Adrenal gland (tissue), 12 donors: ENCODE measurements around the gene ZNF445. TPM values are rescaled to one million over a fixed set of nuclear protein-coding genes. Genes with fewer than 3 reads are reported as not detected.
"Not testable (repeated sequence)": the region's sequence is repeated elsewhere in the genome, so short reads cannot be mapped to it uniquely, and the experiment has no call there.

Experiments
- DNase-seq, 7 donors: peaks; one replicate each; pipeline ENCODE4 v3.0.0-alpha.2; 2019 to 2020
- H3K27ac ChIP-seq, 5 donors: fragments of 200-600 bp; sonication (generic) in 4 of 5; 1 replicate in 3 of 5; 2 replicates in 2 of 5; pipeline versions ENCODE4 v1.5.1 to v1.8.0; 2016 to 2020; ENCODE audit warnings: mild to moderate bottlenecking in 1 of 5
- H3K27me3 ChIP-seq: fragments of 200-600 bp; 2 replicates; pipeline ENCODE4 v1.8.0; 2021
- H3K36me3 ChIP-seq, 2 donors: fragments of 200-600 bp; replicated peaks in 1 of 2; 1 replicate in 1 of 2; 2 replicates in 1 of 2; pipeline versions ENCODE4 v1.5.1 to v1.8.0; 2018 to 2022
- H3K4me1 ChIP-seq, 2 donors: fragments of 200-600 bp; replicated peaks in 1 of 2; 1 replicate in 1 of 2; 2 replicates in 1 of 2; pipeline versions ENCODE4 v1.5.1 to v1.8.0; 2018 to 2021
- H3K4me3 ChIP-seq, 4 donors: fragments of 200-600 bp; sonication (generic) in 3 of 4; one replicate each; pipeline ENCODE4 v1.5.1; 2016 to 2018
- H3K9me3 ChIP-seq, 3 donors: fragments of 200-600 bp; sonication (generic) in 1 of 3; replicated peaks in 1 of 3; 1 replicate in 2 of 3; 2 replicates in 1 of 3; pipeline versions ENCODE4 v1.5.1 to v1.8.0; 2016 to 2021
- POLR2A ChIP-seq, 2 donors: fragments of 450-650 bp; IDR thresholded peaks; one replicate each; pipeline ENCODE4 v1.6.1; 2017; ENCODE audit warnings: antibody characterized with exemption in 2 of 2, mild to moderate bottlenecking in 2 of 2, moderate library complexity in 1 of 2
- WGBS, 4 donors: extraction: QIAGEN DNeasy Blood & Tissue Kit in 2 of 4; methylation state at CpG; one replicate each; pipeline versions ENCODE4 v1.1.5 to v1.1.7; 2013 to 2017; 5-methylcytosine and 5-hydroxymethylcytosine counted together
- intact Hi-C, 2 donors: fragments of 100-400 bp; cut with DNase I; formaldehyde crosslinking; loops; one replicate each; pipeline versions ENCODE4 v1.14.1 to v1.15.0; 2022 to 2023
- polyA plus RNA-seq, 3 donors: library from polyadenylated mRNA; stranded (reverse); fragments of 200-250 nt in 2 of 3; fragments of 350-450 nt in 1 of 3; fragmentation: Illumina TruSeq in 1 of 3; extraction: RNeasy Lipid Tissue Mini Kit (QIAGEN cat#74804) in 1 of 3; gene quantifications; one replicate each; pipeline ENCODE4 v1.2.3, GENCODE V29; 2013 to 2014
- total RNA-seq, 9 donors: library from RNA; depleted of rRNA in 4 of 9; stranded (reverse); fragments of >200 nt in 4 of 9; fragments of 120-200 nt in 1 of 9; fragmentation: NEBNext Ultra II Directional in 1 of 9; extraction: Animal tissue kit (Norgen Biotek cat#: 25700) in 1 of 9; gene quantifications; one replicate each; pipeline versions ENCODE4 v1.1.0 to v1.2.4, GENCODE V29; 2013 to 2023
- TF ChIP-seq, protein P1 (sequence below), 6 experiments: fragments of 450-650 bp in 4 of 6; fragments of 200-600 bp in 2 of 6; sonication (generic) in 1 of 6; IDR thresholded peaks; 1 replicate in 5 of 6; 2 replicates in 1 of 6; pipeline versions ENCODE4 v1.5.1 to v1.8.0; 2016 to 2021; ENCODE audit warnings: antibody characterized with exemption in 6 of 6, mild to moderate bottlenecking in 2 of 6, moderate library complexity in 1 of 6
- donor health status: healthy with polysubstance abuse.
- donor health status: Bipolar disorder and iron deficiency.
- donor health status: DM: yes; HTN: yes; CAD: no.
- donor health status: DM: no; HTN: no; CAD: no.
- donor health status: DM: no; HTN: no; CAD: no.
- donor health status: DM: yes; HTN: yes; CAD: no.

Gene ZNF445
- total and polyA plus RNA-seq, 12 donors, result 2.6 to 21.1 (median 8.1) TPM

DNA sequence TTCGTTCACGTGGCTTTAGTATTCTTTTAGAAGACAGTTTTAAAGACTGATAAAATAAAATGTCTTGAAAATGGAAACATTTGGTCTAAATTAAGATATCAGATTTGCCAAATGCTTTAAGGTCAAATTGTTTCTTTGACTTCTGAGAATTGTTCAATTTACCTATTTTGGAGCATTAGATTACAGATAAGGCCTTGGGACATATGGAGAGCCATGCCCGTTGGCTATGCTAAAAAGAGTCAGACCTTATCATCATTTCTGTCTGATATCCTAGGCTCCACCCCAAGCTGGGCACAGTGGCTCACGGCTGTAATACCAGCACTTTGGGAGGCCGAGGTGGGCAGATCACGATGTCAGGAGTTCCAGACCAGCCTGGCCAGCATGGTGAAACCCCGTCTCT, 13.0 kb downstream of the ZNF445 start:
- intact Hi-C loops, result no loop called here
- DNase-seq, result no peak
- Histone ChIP-seq H3K36me3 (peaks cover 0 to 11% of the 10 kb centered on the region in 2 donors), H3K4me1 (no peaks in the 10 kb centered on the region), H3K27ac (no peak overlapping the region), H3K4me3 (no peak overlapping the region), H3K27me3 (no peaks in the 10 kb centered on the region), H3K9me3 (no peaks in the 10 kb centered on the region)
- TF ChIP-seq, protein P1, sequence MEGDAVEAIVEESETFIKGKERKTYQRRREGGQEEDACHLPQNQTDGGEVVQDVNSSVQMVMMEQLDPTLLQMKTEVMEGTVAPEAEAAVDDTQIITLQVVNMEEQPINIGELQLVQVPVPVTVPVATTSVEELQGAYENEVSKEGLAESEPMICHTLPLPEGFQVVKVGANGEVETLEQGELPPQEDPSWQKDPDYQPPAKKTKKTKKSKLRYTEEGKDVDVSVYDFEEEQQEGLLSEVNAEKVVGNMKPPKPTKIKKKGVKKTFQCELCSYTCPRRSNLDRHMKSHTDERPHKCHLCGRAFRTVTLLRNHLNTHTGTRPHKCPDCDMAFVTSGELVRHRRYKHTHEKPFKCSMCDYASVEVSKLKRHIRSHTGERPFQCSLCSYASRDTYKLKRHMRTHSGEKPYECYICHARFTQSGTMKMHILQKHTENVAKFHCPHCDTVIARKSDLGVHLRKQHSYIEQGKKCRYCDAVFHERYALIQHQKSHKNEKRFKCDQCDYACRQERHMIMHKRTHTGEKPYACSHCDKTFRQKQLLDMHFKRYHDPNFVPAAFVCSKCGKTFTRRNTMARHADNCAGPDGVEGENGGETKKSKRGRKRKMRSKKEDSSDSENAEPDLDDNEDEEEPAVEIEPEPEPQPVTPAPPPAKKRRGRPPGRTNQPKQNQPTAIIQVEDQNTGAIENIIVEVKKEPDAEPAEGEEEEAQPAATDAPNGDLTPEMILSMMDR (IDR thresholded peaks at IDR 0.05), result no peak
- no peak for TF ChIP-seq POLR2A (IDR thresholded peaks at IDR 0.05)
- WGBS, 4 donors, result 92 to 96% (median 94%) methylated on average over 7 of the region's 7 CpGs

GRCh38 chr3:44460050-44460449, 17.4 kb downstream of the ZNF445 start:
- H3K4me1 ChIP-seq, H3K27me3 ChIP-seq, H3K27ac ChIP-seq, intact Hi-C loops, H3K9me3 ChIP-seq, DNase-seq, H3K4me3 ChIP-seq: not testable (repeated sequence)
- WGBS, 4 donors, result 97 to 99% (median 99%) methylated on average over 4 of the region's 4 CpGs
- H3K36me3 ChIP-seq, result peaks cover 0 to 42% of the 10 kb centered on the region in 2 donors

DNA sequence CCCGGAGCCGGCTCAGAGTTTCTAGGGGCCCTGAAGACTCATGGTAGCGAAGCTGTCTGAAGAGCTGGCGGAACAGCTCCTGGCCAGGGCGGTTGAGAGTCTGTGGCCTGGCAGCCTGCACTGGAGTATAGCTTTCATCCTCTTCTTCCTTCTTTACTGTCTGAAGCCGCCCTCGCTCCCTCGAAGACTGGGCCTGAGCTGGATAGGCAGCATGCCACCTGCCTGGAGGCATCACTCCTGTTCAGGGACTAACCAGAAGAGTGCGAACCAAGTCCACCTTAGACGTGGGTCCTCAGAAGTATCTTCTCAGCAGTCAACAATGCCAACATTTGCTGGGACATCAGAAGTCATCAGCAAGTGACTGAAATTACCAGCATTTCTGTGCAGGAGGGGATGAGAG, 22.2 kb downstream of the ZNF445 start:
- no peak for TF ChIP-seq POLR2A (IDR thresholded peaks at IDR 0.05)
- TF ChIP-seq, protein P1 (IDR thresholded peaks at IDR 0.05), result no peak
- no peaks in the 10 kb centered on the region for H3K27me3 ChIP-seq
- H3K27ac ChIP-seq, result no peak overlapping the region
- WGBS, 4 donors, result 92 to 98% (median 96%) methylated on average over 5 to 10 of the region's 10 CpGs
- H3K4me3 ChIP-seq, result no peak overlapping the region
- intact Hi-C loops, result no loop called here
- no peak for DNase-seq
- H3K9me3 ChIP-seq, result no peaks in the 10 kb centered on the region
- H3K36me3 ChIP-seq, result peaks cover 0 to 56% of the 10 kb centered on the region in 2 donors
- H3K4me1 ChIP-seq, result no peaks in the 10 kb centered on the region

DNA sequence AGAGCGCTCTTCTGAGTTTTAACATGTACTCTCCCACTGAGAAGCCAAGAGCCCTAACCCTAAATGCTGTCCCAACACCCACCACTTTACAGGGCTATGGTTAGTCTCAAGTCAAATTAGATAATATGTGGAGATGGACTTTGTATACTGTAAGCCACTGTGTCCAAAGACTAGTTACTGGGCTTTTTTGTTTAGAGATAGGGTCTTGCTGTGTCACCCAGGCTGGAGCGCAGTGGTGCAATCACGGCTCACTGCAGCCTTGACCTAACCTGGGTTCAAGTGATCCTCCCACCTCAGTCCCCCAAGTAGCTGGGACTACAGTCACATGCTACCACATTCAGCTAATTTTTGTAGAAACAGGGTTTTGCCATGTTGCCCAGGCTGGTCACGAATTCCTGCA, 23.2 kb downstream of the ZNF445 start:
- WGBS, 4 donors, result 75 to 93% (median 88%) methylated on average over 4 of the region's 4 CpGs
- peaks cover 0 to 67% of the 10 kb centered on the region in 2 donors for H3K36me3 ChIP-seq
- H3K4me1 ChIP-seq, result no peaks in the 10 kb centered on the region
- intact Hi-C loops, result no loop called here
- DNase-seq, result no peak
- H3K4me3 ChIP-seq, result no peak overlapping the region
- H3K9me3 ChIP-seq, result no peaks in the 10 kb centered on the region
- TF ChIP-seq POLR2A (IDR thresholded peaks at IDR 0.05), result no peak
- TF ChIP-seq, protein P1 (IDR thresholded peaks at IDR 0.05), result no peak
- H3K27ac ChIP-seq, result no peak overlapping the region
- H3K27me3 ChIP-seq, result no peaks in the 10 kb centered on the region

GRCh38 chr3:44451441-44451840, 26.0 kb downstream of the ZNF445 start:
- intact Hi-C loops, result no loop called here
- Histone ChIP-seq H3K27ac (no peak overlapping the region), H3K9me3 (no peaks in the 10 kb centered on the region), H3K27me3 (no peaks in the 10 kb centered on the region), H3K4me1 (no peaks in the 10 kb centered on the region), H3K36me3 (peaks cover 0 to 76% of the 10 kb centered on the region in 2 donors), H3K4me3 (no peak overlapping the region)
- 93 to 100% (median 96%) methylated on average over 3 of the region's 3 CpGs for WGBS, 4 donors
- no peak for DNase-seq
- TF ChIP-seq POLR2A (IDR thresholded peaks at IDR 0.05), result no peak
- TF ChIP-seq, protein P1 (IDR thresholded peaks at IDR 0.05), result no peak
